ENCODE data around the gene LOXL3. TPM values are rescaled to one million over a fixed set of nuclear protein-coding genes. Genes with fewer than 3 reads are reported as not detected.
A peak's percentile ranks its signal among the peaks of the same experiment; 100 is the strongest.

The LOXL3 gene
- total and polyA plus RNA-seq, 5 donors = 2.4 to 8.3 (median 5.6) TPM

- peak in 1 of 3 donors; percentile 23 for DNase-seq
- intact Hi-C loops (cut with DNase I) = no loop called here
- Histone ChIP-seq H3K27ac (ENCODE audit: low read length) (no peak overlapping the region), H3K4me3 (ENCODE audit: low read length) (no peak overlapping the region), H3K9me3 (ENCODE audit: control insufficient read depth, low read length) (no peaks in the 10 kb centered on the region), H3K27me3 (ENCODE audit: control insufficient read depth, insufficient read depth) (no peaks in the 10 kb centered on the region), H3K4me1 (ENCODE audit: control insufficient read depth, insufficient read depth, low read length) (peaks cover 4% of the 10 kb centered on the region)
- 8% methylated on average over 36 of the region's 36 CpGs for WGBS
- ATAC-seq = no peak
These were observed 40.8 kb downstream of the LOXL3 start for GRCh38 chr2:74512744-74513604.

GRCh38 chr2:74511104-74511989 is 42.4 kb downstream of the LOXL3 start:
- DNase-seq (peak in 1 of 3 donors; percentile 9), ATAC-seq (no peak)
- Histone ChIP-seq H3K4me3 (ENCODE audit: low read length) (no peak overlapping the region), H3K4me1 (ENCODE audit: control insufficient read depth, insufficient read depth, low read length) (peaks cover 9% of the 10 kb centered on the region), H3K27ac (ENCODE audit: low read length) (no peak overlapping the region), H3K9me3 (ENCODE audit: control insufficient read depth, low read length) (no peaks in the 10 kb centered on the region), H3K27me3 (ENCODE audit: control insufficient read depth, insufficient read depth) (no peaks in the 10 kb centered on the region)
- WGBS = 34% methylated on average over 11 of the region's 11 CpGs
- intact Hi-C loops (cut with DNase I) = no loop called here

- Histone ChIP-seq H3K9me3 (ENCODE audit: control insufficient read depth, low read length) (no peaks in the 10 kb centered on the region), H3K27me3 (ENCODE audit: control insufficient read depth, insufficient read depth) (no peaks in the 10 kb centered on the region), H3K4me3 (ENCODE audit: low read length) (no peak overlapping the region), H3K27ac (ENCODE audit: low read length) (no peak overlapping the region), H3K4me1 (ENCODE audit: control insufficient read depth, insufficient read depth, low read length) (peaks cover 12% of the 10 kb centered on the region)
- intact Hi-C loops (cut with DNase I) = no loop called here
- WGBS = 73% methylated on average over 4 of the region's 4 CpGs
- ATAC-seq = no peak
- DNase-seq = no peak
These were observed 43.5 kb downstream of the LOXL3 start for GRCh38 chr2:74510272-74510671.

- peaks cover 11% of the 10 kb centered on the region for H3K4me1 ChIP-seq (ENCODE audit: control insufficient read depth, insufficient read depth, low read length)
- H3K4me3 ChIP-seq (ENCODE audit: low read length) = peak overlapping the region; percentile 69
- peak in 1 of 2 donors; percentile 16 for ATAC-seq
- WGBS = 13% methylated on average over 38 of the region's 38 CpGs
- H3K27ac ChIP-seq (ENCODE audit: low read length) = peak overlapping the region; percentile 44
- no peaks in the 10 kb centered on the region for H3K9me3 ChIP-seq (ENCODE audit: control insufficient read depth, low read length)
- intact Hi-C loops (cut with DNase I) = no loop called here
- peak in 2 of 3 donors; percentile 72 to 77 for DNase-seq
- no peaks in the 10 kb centered on the region for H3K27me3 ChIP-seq (ENCODE audit: control insufficient read depth, insufficient read depth)
These were observed 45.7 kb downstream of the LOXL3 start for GRCh38 chr2:74507926-74508520.

GRCh38 chr2:74507145-74507925 is 46.4 kb downstream of the LOXL3 start, which contains the start of gene PCGF1:
Gene PCGF1, minus strand, starts transcription at chr2:74507695. Its CDS starts 27 bp downstream, at chr2:74507668.
- Histone ChIP-seq H3K27ac (ENCODE audit: low read length) (peak within 1 kb of the TSS; percentile 95), H3K27me3 (ENCODE audit: control insufficient read depth, insufficient read depth) (no peaks in the 10 kb centered on the region), H3K4me3 (ENCODE audit: low read length) (peak within 1 kb of the TSS; percentile 69), H3K4me1 (ENCODE audit: control insufficient read depth, insufficient read depth, low read length) (peaks cover 11% of the 10 kb centered on the region), H3K9me3 (ENCODE audit: control insufficient read depth, low read length) (no peaks in the 10 kb centered on the region)
- ATAC-seq (peak; percentile 96), DNase-seq (peak; percentile 99 to 100 (median 100))
- WGBS = under 1% methylated on average over 56 of the region's 56 CpGs
- intact Hi-C loops (cut with DNase I) = no loop called here

- H3K4me1 ChIP-seq (ENCODE audit: control insufficient read depth, insufficient read depth, low read length) = peaks cover 11% of the 10 kb centered on the region
- ATAC-seq (no peak), DNase-seq (no peak)
- H3K9me3 ChIP-seq (ENCODE audit: control insufficient read depth, low read length) = no peaks in the 10 kb centered on the region
- no peaks in the 10 kb centered on the region for H3K27me3 ChIP-seq (ENCODE audit: control insufficient read depth, insufficient read depth)
- 95% methylated on average over 14 of the region's 14 CpGs for WGBS
- no peak overlapping the region for H3K27ac ChIP-seq (ENCODE audit: low read length)
- no peak overlapping the region for H3K4me3 ChIP-seq (ENCODE audit: low read length)
- intact Hi-C loops (cut with DNase I) = no loop called here
These were observed 48.1 kb downstream of the LOXL3 start for GRCh38 chr2:74505448-74506246.

- no peak for DNase-seq
- no peaks in the 10 kb centered on the region for H3K9me3 ChIP-seq (ENCODE audit: control insufficient read depth, low read length)
- H3K27me3 ChIP-seq (ENCODE audit: control insufficient read depth, insufficient read depth) = no peaks in the 10 kb centered on the region
- ATAC-seq = no peak
- intact Hi-C loops (cut with DNase I) = no loop called here
- peaks cover 11% of the 10 kb centered on the region for H3K4me1 ChIP-seq (ENCODE audit: control insufficient read depth, insufficient read depth, low read length)
- no peak overlapping the region for H3K4me3 ChIP-seq (ENCODE audit: low read length)
- WGBS = 88% methylated on average over 3 of the region's 3 CpGs
- no peak overlapping the region for H3K27ac ChIP-seq (ENCODE audit: low read length)
These were observed 49.2 kb downstream of the LOXL3 start for GRCh38 chr2:74504591-74504990.

GRCh38 chr2:74503506-74504475 is 50.0 kb downstream of the LOXL3 start:
- DNase-seq = no peak
- Histone ChIP-seq H3K4me1 (ENCODE audit: control insufficient read depth, insufficient read depth, low read length) (peaks cover 11% of the 10 kb centered on the region), H3K27me3 (ENCODE audit: control insufficient read depth, insufficient read depth) (no peaks in the 10 kb centered on the region), H3K27ac (ENCODE audit: low read length) (peak overlapping the region; percentile 64), H3K9me3 (ENCODE audit: control insufficient read depth, low read length) (no peaks in the 10 kb centered on the region), H3K4me3 (ENCODE audit: low read length) (peak overlapping the region; percentile 38)
- 29% methylated on average over 45 of the region's 45 CpGs for WGBS
- intact Hi-C loops (cut with DNase I) = no loop called here
- ATAC-seq = no peak
